ENCODE results near the gene PRMT2. TPM values are rescaled to one million over a fixed set of nuclear protein-coding genes. Genes with fewer than 3 reads are reported as not detected.

The PRMT2 gene
- total and polyA plus RNA-seq, 7 donors, result 68.0 to 128 (median 96.1) TPM

DNA sequence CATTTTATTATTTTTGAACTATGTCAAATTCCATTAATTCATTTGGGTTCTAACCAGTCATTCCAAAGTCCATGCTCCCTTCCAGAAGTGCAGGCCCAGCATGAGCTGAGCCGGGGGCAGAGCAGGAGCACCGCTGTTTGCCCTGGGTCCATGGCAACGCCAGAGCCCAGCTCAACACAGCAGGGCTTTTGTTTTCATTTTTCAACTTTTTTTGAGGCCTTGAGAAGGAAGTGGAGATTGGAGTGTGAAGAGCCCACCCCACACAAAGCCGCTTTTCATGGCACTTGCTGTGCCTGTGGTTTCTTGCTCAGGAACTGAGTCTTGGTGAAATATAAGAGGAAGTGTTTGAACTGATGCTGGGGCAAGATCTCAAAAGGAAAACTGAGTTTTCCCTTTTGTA lies 13.2 kb upstream of the PRMT2 start:
- peaks cover 0 to 12% (median 5%) of the 10 kb centered on the region in 4 donors for H3K9me3 ChIP-seq
- peak; percentile 76 for DNase-seq
- H3K27me3 ChIP-seq, result peaks cover 0 to 4% (median 0%) of the 10 kb centered on the region in 3 donors
- H3K4me3 ChIP-seq, result no peak overlapping the region
- WGBS, 2 donors, result 27 to 79% methylated on average over 4 of the region's 4 CpGs
- intact Hi-C loops (cut with DNase I), result no loop called here
- peak in 2 of 4 donors; percentile 16 to 27 for TF ChIP-seq POLR2AphosphoS5 (IDR thresholded peaks at IDR 0.05)
- TF ChIP-seq CTCF (IDR thresholded peaks at IDR 0.05), result no peak
- no peak for TF ChIP-seq EP300 (IDR thresholded peaks at IDR 0.05)
- TF ChIP-seq POLR2A (IDR thresholded peaks at IDR 0.05), result no peak
- peak overlapping the region; percentile 50 to 73 (median 67) for H3K27ac ChIP-seq
- no peaks in the 10 kb centered on the region for H3K36me3 ChIP-seq
- H3K4me1 ChIP-seq, result peaks cover 0 to 7% (median 0%) of the 10 kb centered on the region in 4 donors

- Histone ChIP-seq H3K9me3 (peaks cover 0 to 12% (median 5%) of the 10 kb centered on the region in 4 donors), H3K27me3 (peaks cover 0 to 4% (median 4%) of the 10 kb centered on the region in 3 donors), H3K4me3 (no peak overlapping the region), H3K4me1 (peaks cover 0 to 7% (median 0%) of the 10 kb centered on the region in 4 donors), H3K27ac (no peak overlapping the region), H3K36me3 (no peaks in the 10 kb centered on the region)
- 88 to 90% methylated on average over 16 of the region's 16 CpGs for WGBS, 2 donors
- intact Hi-C loops (cut with DNase I), result no loop called here
- no peak for TF ChIP-seq POLR2A (IDR thresholded peaks at IDR 0.05)
- no peak for TF ChIP-seq EP300 (IDR thresholded peaks at IDR 0.05)
- no peak for TF ChIP-seq CTCF (IDR thresholded peaks at IDR 0.05)
- no peak for TF ChIP-seq POLR2AphosphoS5 (IDR thresholded peaks at IDR 0.05)
- no peak for DNase-seq
Observed at GRCh38 chr21:46624050-46624449, 11.4 kb upstream of the PRMT2 start.

DNA sequence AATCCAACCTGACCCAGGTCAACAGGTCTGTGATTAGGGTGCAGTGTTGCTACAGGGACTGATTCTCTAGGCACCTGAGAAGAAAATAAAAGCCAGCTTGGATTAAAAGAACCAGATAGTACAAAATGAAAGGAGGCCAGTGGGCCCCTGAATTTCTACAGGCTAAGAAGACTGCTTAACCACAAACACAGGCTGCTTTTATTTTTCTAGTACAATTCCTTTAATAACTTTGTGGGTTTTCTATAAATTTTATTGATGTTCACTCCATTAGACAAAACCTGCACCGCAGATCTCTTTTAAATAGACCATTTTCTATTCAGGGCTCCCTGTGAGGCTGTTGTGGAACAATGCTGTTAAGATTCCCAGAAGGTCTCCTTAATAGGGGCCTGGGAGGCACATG lies 9.7 kb upstream of the PRMT2 start:
- DNase-seq, result no peak
- no peak overlapping the region for H3K4me3 ChIP-seq
- no peaks in the 10 kb centered on the region for H3K36me3 ChIP-seq
- peaks cover 0 to 12% (median 5%) of the 10 kb centered on the region in 4 donors for H3K9me3 ChIP-seq
- TF ChIP-seq POLR2A (IDR thresholded peaks at IDR 0.05) (no peak), POLR2AphosphoS5 (IDR thresholded peaks at IDR 0.05) (no peak), EP300 (IDR thresholded peaks at IDR 0.05) (no peak), CTCF (IDR thresholded peaks at IDR 0.05) (no peak)
- H3K4me1 ChIP-seq, result peaks cover 0 to 7% (median 0%) of the 10 kb centered on the region in 4 donors
- no peak overlapping the region for H3K27ac ChIP-seq
- intact Hi-C loops (cut with DNase I), result no loop called here
- H3K27me3 ChIP-seq, result peaks cover 0 to 4% (median 0%) of the 10 kb centered on the region in 3 donors
- 88 to 96% methylated on average over 1 of the region's 1 CpG for WGBS, 2 donors

DNA sequence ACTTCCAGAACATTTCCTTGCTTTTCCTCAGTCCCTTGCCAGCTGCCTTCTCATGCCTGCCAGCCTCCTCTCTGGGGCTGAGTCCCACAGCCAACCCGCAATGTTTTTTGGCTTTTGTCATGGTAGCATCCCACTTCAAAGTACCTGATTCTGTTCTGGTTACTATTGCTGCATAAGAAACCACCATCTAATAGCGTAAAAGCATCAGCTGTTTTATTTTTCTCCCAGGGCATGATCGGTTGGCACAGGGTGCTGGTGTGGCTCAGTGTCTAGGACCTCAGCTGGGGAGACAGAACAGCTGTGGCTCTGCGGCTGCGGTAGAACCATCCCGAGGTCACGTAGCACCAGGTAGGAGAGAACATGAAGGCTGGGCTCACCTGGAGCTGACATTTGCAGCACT lies 8.9 kb upstream of the PRMT2 start:
- H3K36me3 ChIP-seq, result no peaks in the 10 kb centered on the region
- 84 to 94% methylated on average over 7 of the region's 7 CpGs for WGBS, 2 donors
- H3K4me1 ChIP-seq, result peaks cover 0 to 7% (median 0%) of the 10 kb centered on the region in 4 donors
- peaks cover 0 to 4% (median 0%) of the 10 kb centered on the region in 3 donors for H3K27me3 ChIP-seq
- intact Hi-C loops (cut with DNase I), result no loop called here
- no peak for DNase-seq
- H3K27ac ChIP-seq, result no peak overlapping the region
- TF ChIP-seq POLR2AphosphoS5 (IDR thresholded peaks at IDR 0.05) (no peak), CTCF (IDR thresholded peaks at IDR 0.05) (no peak), POLR2A (IDR thresholded peaks at IDR 0.05) (no peak), EP300 (IDR thresholded peaks at IDR 0.05) (no peak)
- peaks cover 0 to 12% (median 5%) of the 10 kb centered on the region in 4 donors for H3K9me3 ChIP-seq
- H3K4me3 ChIP-seq, result no peak overlapping the region
